MM.1S (cell line): Measurements from ENCODE around the gene ZNF486.
"Not testable (repeated sequence)": the region's sequence is repeated elsewhere in the genome, so short reads cannot be mapped to it uniquely, and the experiment has no call there.

Experiments
- DNase-seq: peaks from one replicate; pipeline ENCODE4 v3.0.0-alpha.2; 2015
- H2AFZ ChIP-seq: fragments of 300-600 bp; sonication (generic); 2 replicates; pipeline ENCODE4 v1.6.0; 2016; ENCODE audit warnings: antibody characterized with exemption, low read length
- H3F3A ChIP-seq: fragments of 300-600 bp; sonication (generic); 2 replicates; pipeline ENCODE4 v1.6.1; 2016; ENCODE audit warnings: mild to moderate bottlenecking, antibody characterized with exemption, low read length, moderate library complexity, mixed read lengths; ENCODE audit not compliant: insufficient read depth
- H3K27ac ChIP-seq: fragments of 300-600 bp; sonication (generic); 2 replicates; pipeline ENCODE4 v1.5.1; 2016; ENCODE audit warnings: mild to moderate bottlenecking, low read length
- H3K27me3 ChIP-seq: fragments of 300-600 bp; sonication (generic); replicated peaks from 2 replicates; pipeline ENCODE4 v1.6.0; 2016; ENCODE audit warnings: low read length; ENCODE audit not compliant: insufficient read depth
- H3K36me3 ChIP-seq: fragments of 300-600 bp; sonication (generic); replicated peaks from 2 replicates; pipeline ENCODE4 v1.6.1; 2016; ENCODE audit warnings: mild to moderate bottlenecking, low read length, mixed read lengths; ENCODE audit not compliant: insufficient read depth
- H3K4me1 ChIP-seq: fragments of 300-600 bp; sonication (generic); 2 replicates; pipeline ENCODE4 v1.6.1; 2016; ENCODE audit warnings: low read length, mixed read lengths
- H3K4me2 ChIP-seq: fragments of 300-600 bp; sonication (generic); 2 replicates; pipeline ENCODE4 v1.6.0; 2016; ENCODE audit warnings: low read depth, low read length
- H3K4me3 ChIP-seq: fragments of 300-600 bp; sonication (generic); 2 replicates; pipeline ENCODE4 v1.5.1; 2016; ENCODE audit warnings: low read length, mixed read lengths
- H3K79me2 ChIP-seq: fragments of 300-600 bp; sonication (generic); 2 replicates; pipeline ENCODE4 v1.6.1; 2016; ENCODE audit warnings: mixed run types, low read length, mixed read lengths
- H3K9ac ChIP-seq: fragments of 300-600 bp; sonication (generic); 2 replicates; pipeline ENCODE4 v1.6.1; 2016; ENCODE audit warnings: low read length, mixed read lengths
- H3K9me2 ChIP-seq: fragments of 300-600 bp; sonication (generic); replicated peaks from 2 replicates; pipeline ENCODE4 v1.6.1; 2016; ENCODE audit warnings: mild to moderate bottlenecking, low read length, mixed read lengths; ENCODE audit not compliant: insufficient read depth
- H3K9me3 ChIP-seq: fragments of 300-600 bp; sonication (generic); replicated peaks from 2 replicates; pipeline ENCODE4 v1.6.1; 2016; ENCODE audit warnings: mild to moderate bottlenecking, low read length, mixed read lengths; ENCODE audit not compliant: insufficient read depth
- H4K20me1 ChIP-seq: fragments of 300-600 bp; sonication (generic); 2 replicates; pipeline ENCODE4 v1.6.1; 2016; ENCODE audit warnings: mild to moderate bottlenecking, low read length, moderate library complexity, mixed read lengths; ENCODE audit not compliant: insufficient read depth
- CTCF ChIP-seq: fragments of 300-600 bp; sonication (generic); IDR thresholded peaks from 2 replicates; pipeline ENCODE4 v1.5.1; 2016; ENCODE audit warnings: antibody characterized with exemption, low read length, mixed read lengths
- EZH2 ChIP-seq: fragments of 300-600 bp; sonication (generic); optimal IDR thresholded peaks from 2 replicates; pipeline ENCODE3; 2017; ENCODE audit warnings: low read depth, mild to moderate bottlenecking, antibody characterized with exemption, low read length, mixed read lengths
- EZH2phosphoT487 ChIP-seq: fragments of 300-600 bp; sonication (generic); IDR thresholded peaks from 2 replicates; pipeline ENCODE4 v1.6.1; 2018; ENCODE audit warnings: antibody characterized with exemption, low read length

Gene ZNF486

GRCh38 chr19:20209051-20209450 is 42.0 kb downstream of the ZNF486 start:
- Histone ChIP-seq H3K4me3 (no peak overlapping the region), H3K4me1 (no peaks in the 10 kb centered on the region), H4K20me1 (no peaks in the 10 kb centered on the region), H3K9ac (no peak overlapping the region), H3F3A (no peaks in the 10 kb centered on the region), H3K4me2 (no peak overlapping the region), H3K79me2 (no peaks in the 10 kb centered on the region), H3K27ac (no peak overlapping the region), H3K9me3 (no peaks in the 10 kb centered on the region), H3K9me2 (no peaks in the 10 kb centered on the region), H3K36me3 (no peaks in the 10 kb centered on the region), H3K27me3 (no peaks in the 10 kb centered on the region), H2AFZ (no peak overlapping the region)
- DNase-seq = no peak
- TF ChIP-seq EZH2 = no peak
- TF ChIP-seq EZH2phosphoT487 = no peak
- no peak for TF ChIP-seq CTCF

- not testable (repeated sequence) for H3K9me3 ChIP-seq, DNase-seq, H3K36me3 ChIP-seq
Measured at GRCh38 chr19:20214366-20214765, 47.4 kb downstream of the ZNF486 start.

GRCh38 chr19:20221605-20222004 is 54.6 kb downstream of the ZNF486 start:
- not testable (repeated sequence) for H3K4me2 ChIP-seq, H3K4me1 ChIP-seq, H3K9me2 ChIP-seq, H3K36me3 ChIP-seq, H3K27ac ChIP-seq, H3K9me3 ChIP-seq, H2AFZ ChIP-seq, H3K4me3 ChIP-seq, H3K27me3 ChIP-seq, H3K9ac ChIP-seq, H3F3A ChIP-seq, H4K20me1 ChIP-seq, DNase-seq, H3K79me2 ChIP-seq

More at GRCh38 chr19:20214366-20214765, 47.4 kb downstream of the ZNF486 start:
- H3K4me3 ChIP-seq, H3K9me2 ChIP-seq, H3K4me2 ChIP-seq, H3K4me1 ChIP-seq, H3K79me2 ChIP-seq, H2AFZ ChIP-seq, H3F3A ChIP-seq, H3K27ac ChIP-seq, H3K9ac ChIP-seq, H3K27me3 ChIP-seq, H4K20me1 ChIP-seq: not testable (repeated sequence)

- no peaks in the 10 kb centered on the region for H3K9me2 ChIP-seq
- TF ChIP-seq EZH2 (no peak), CTCF (no peak), EZH2phosphoT487 (no peak)
Measured at GRCh38 chr19:20233105-20233504, 66.1 kb downstream of the ZNF486 start.

More at GRCh38 chr19:20233105-20233504, 66.1 kb downstream of the ZNF486 start:
- no peaks in the 10 kb centered on the region for H3F3A ChIP-seq
- H3K79me2 ChIP-seq = no peaks in the 10 kb centered on the region
- no peak for DNase-seq
- no peaks in the 10 kb centered on the region for H3K27me3 ChIP-seq
- no peaks in the 10 kb centered on the region for H4K20me1 ChIP-seq
- H3K4me3 ChIP-seq = no peak overlapping the region
- no peak overlapping the region for H3K4me2 ChIP-seq
- no peak overlapping the region for H2AFZ ChIP-seq
- no peaks in the 10 kb centered on the region for H3K36me3 ChIP-seq
- no peak overlapping the region for H3K9ac ChIP-seq
- H3K9me3 ChIP-seq = no peaks in the 10 kb centered on the region
- no peaks in the 10 kb centered on the region for H3K4me1 ChIP-seq
- H3K27ac ChIP-seq = no peak overlapping the region
